ENCODE data around the gene KNSTRN. TPM values are rescaled to one million over a fixed set of nuclear protein-coding genes. Genes with fewer than 3 reads are reported as not detected.

Gene KNSTRN
- total and polyA plus RNA-seq, 2 of the 13 experiments (the other 11 are each of a cell fraction or from before 2014, with no cell fraction given), result 20.3 to 62.3 TPM

- TF ChIP-seq SIN3B (IDR thresholded peaks at IDR 0.05; ENCODE audit: low read length), result no peak
- TF ChIP-seq ZNF556 (CRISPR knock-in tag; IDR thresholded peaks at IDR 0.05; ENCODE audit: borderline replicate concordance), result no peak
- no peak for TF ChIP-seq MAF1 (CRISPR knock-in tag; IDR thresholded peaks at IDR 0.05; ENCODE audit: borderline replicate concordance)
- TF ChIP-seq, protein P1, sequence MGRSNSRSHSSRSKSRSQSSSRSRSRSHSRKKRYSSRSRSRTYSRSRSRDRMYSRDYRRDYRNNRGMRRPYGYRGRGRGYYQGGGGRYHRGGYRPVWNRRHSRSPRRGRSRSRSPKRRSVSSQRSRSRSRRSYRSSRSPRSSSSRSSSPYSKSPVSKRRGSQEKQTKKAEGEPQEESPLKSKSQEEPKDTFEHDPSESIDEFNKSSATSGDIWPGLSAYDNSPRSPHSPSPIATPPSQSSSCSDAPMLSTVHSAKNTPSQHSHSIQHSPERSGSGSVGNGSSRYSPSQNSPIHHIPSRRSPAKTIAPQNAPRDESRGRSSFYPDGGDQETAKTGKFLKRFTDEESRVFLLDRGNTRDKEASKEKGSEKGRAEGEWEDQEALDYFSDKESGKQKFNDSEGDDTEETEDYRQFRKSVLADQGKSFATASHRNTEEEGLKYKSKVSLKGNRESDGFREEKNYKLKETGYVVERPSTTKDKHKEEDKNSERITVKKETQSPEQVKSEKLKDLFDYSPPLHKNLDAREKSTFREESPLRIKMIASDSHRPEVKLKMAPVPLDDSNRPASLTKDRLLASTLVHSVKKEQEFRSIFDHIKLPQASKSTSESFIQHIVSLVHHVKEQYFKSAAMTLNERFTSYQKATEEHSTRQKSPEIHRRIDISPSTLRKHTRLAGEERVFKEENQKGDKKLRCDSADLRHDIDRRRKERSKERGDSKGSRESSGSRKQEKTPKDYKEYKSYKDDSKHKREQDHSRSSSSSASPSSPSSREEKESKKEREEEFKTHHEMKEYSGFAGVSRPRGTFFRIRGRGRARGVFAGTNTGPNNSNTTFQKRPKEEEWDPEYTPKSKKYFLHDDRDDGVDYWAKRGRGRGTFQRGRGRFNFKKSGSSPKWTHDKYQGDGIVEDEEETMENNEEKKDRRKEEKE (IDR thresholded peaks at IDR 0.05), result no peak
- no peak for TF ChIP-seq ZBTB38 (CRISPR knock-in tag; IDR thresholded peaks at IDR 0.05)
- peak; percentile 49; the same call in 1 of the 2 replicates for TF ChIP-seq GABPB1 (CRISPR knock-in tag; IDR thresholded peaks at IDR 0.05)
- no peak for TF ChIP-seq FOXK2 (IDR thresholded peaks at IDR 0.05)
- no peak for TF ChIP-seq FLYWCH1 (CRISPR knock-in tag; IDR thresholded peaks at IDR 0.05)
- TF ChIP-seq SNAPC5 (CRISPR knock-in tag; IDR thresholded peaks at IDR 0.05; ENCODE audit: borderline replicate concordance), result no peak
- no peak for TF ChIP-seq THAP8 (CRISPR knock-in tag; IDR thresholded peaks at IDR 0.05; ENCODE audit: borderline replicate concordance)
- TF ChIP-seq SMARCC2 (IDR thresholded peaks at IDR 0.05), result no peak
- no peak for TF ChIP-seq FOXK1 (CRISPR knock-in tag; IDR thresholded peaks at IDR 0.05; ENCODE audit: borderline replicate concordance, low read depth)
- no peak for TF ChIP-seq CEBPB (IDR thresholded peaks at IDR 0.05; ENCODE audit: borderline replicate concordance, low read depth, low read length)
- no peak for TF ChIP-seq KIAA2018 (CRISPR knock-in tag; IDR thresholded peaks at IDR 0.05; ENCODE audit: borderline replicate concordance)
- TF ChIP-seq RCOR2 (CRISPR knock-in tag; IDR thresholded peaks at IDR 0.05), result no peak
- peak; percentile 19; the same call in 1 of the 2 replicates for TF ChIP-seq ERF (CRISPR knock-in tag; IDR thresholded peaks at IDR 0.05)
- TF ChIP-seq ASH2L (IDR thresholded peaks at IDR 0.05; ENCODE audit: insufficient read length, low read depth, low read length), result peak; percentile 55
Observed at GRCh38 chr15:40441565-40442531, 59.3 kb downstream of the KNSTRN start (continued).
